ENCODE data around the gene PCDHA12.

DNA sequence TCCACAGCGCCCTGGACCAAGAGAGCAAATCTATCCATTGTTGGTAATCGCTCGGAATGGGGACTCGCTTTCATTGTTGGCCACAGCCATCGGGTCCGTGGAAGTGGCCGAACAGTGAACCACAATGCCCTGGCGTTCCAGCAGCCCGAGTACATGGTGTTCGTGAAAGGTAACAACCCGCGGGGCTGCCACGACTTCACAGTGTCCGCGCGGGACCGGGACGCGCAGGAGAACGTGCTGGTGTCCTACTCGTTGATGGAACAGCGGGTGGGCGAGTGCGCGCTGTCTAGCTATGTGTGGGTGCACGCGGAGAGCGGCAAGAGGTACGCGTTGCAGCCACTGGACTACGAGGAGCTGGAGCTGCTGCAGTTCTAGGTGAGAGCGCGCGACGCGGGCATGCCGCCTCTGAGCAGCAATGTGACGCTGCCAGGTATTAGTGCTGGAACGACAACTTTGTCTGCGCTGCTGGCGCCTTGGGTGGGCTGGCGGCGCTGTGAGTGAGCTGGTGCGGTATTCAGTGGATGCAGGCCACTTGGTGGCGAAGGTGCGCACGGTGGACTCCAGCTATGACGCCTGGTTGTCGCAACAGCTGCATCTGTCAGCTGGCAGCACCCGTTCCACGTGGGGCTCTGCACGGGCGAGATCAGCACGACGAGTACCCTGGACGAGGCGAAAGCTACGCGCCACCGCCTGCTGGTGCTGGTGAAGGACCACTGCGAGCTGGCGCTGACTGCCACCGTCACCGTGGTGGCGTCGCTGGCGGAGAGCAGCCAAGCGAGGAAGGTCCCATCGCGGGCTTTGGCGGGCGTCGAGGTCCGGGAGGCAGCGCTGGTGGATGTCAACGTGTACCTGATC lies 12.4 kb upstream of the PCDHA12 start:
- TF ChIP-seq, protein P1, sequence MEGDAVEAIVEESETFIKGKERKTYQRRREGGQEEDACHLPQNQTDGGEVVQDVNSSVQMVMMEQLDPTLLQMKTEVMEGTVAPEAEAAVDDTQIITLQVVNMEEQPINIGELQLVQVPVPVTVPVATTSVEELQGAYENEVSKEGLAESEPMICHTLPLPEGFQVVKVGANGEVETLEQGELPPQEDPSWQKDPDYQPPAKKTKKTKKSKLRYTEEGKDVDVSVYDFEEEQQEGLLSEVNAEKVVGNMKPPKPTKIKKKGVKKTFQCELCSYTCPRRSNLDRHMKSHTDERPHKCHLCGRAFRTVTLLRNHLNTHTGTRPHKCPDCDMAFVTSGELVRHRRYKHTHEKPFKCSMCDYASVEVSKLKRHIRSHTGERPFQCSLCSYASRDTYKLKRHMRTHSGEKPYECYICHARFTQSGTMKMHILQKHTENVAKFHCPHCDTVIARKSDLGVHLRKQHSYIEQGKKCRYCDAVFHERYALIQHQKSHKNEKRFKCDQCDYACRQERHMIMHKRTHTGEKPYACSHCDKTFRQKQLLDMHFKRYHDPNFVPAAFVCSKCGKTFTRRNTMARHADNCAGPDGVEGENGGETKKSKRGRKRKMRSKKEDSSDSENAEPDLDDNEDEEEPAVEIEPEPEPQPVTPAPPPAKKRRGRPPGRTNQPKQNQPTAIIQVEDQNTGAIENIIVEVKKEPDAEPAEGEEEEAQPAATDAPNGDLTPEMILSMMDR (IDR thresholded peaks at IDR 0.05) = no peak
- TF ChIP-seq POLR2A (IDR thresholded peaks at IDR 0.05) = no peak
